ENCODE measurements around the gene TYSND1. TPM values are rescaled to one million over a fixed set of nuclear protein-coding genes. Genes with fewer than 3 reads are reported as not detected.

Gene TYSND1
- total and polyA plus RNA-seq, 2 of the 13 experiments (the other 11 are each of a cell fraction or from before 2014, with no cell fraction given) = 3.3 to 8.9 TPM

DNA sequence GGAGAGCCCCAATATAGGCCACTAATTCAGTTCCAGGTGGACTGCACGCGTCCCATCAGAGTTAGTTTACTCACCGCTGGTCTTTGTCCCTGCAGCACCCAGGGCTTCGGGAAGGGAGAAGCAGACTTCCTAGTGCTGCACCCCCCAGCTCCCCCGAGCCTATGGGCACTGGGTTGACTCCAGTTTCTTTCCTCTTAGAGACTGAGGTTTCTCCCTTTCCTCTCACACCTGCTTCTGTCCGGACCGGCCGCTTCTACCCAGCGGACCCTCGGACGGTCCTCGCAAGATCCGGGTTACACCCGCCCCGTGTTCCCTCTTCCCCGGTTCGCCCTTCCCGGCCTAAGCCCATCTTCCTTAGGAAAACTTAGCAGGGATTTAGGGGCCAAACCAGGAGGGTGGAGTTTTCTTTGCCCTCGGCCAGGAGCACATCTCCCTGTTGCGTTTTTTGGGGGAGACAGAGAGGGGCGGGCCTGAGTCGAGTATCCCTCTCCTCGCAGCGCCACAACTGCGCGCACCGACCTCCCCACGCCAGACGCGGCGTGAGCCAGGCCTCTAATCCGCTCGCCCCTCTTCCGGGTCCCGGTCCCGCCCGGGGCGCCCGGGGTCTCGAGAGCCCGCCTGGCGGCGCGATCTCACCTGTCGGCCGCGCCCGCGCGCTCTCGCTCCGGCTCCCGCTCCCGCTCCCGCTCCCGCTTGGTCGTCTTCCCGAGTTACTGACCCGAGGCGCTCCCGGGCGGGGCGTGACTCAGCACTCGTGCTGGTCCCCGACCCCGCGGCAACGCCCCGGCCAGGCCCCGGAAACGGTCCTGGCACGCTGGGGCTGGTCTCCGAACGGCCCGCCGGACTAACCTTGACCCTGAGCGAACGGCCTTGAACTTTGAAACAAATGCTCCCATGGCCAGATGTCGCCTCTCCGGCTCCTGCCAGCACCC is 14.1 kb downstream of the TYSND1 start, which contains the start of gene AIFM2 (continued):
- no peak for TF ChIP-seq ZBTB49 (CRISPR knock-in tag; IDR thresholded peaks at IDR 0.05; ENCODE audit: borderline replicate concordance)
- TF ChIP-seq SP140L (CRISPR knock-in tag; IDR thresholded peaks at IDR 0.05; ENCODE audit: borderline replicate concordance) = no peak
- TF ChIP-seq, protein P1, sequence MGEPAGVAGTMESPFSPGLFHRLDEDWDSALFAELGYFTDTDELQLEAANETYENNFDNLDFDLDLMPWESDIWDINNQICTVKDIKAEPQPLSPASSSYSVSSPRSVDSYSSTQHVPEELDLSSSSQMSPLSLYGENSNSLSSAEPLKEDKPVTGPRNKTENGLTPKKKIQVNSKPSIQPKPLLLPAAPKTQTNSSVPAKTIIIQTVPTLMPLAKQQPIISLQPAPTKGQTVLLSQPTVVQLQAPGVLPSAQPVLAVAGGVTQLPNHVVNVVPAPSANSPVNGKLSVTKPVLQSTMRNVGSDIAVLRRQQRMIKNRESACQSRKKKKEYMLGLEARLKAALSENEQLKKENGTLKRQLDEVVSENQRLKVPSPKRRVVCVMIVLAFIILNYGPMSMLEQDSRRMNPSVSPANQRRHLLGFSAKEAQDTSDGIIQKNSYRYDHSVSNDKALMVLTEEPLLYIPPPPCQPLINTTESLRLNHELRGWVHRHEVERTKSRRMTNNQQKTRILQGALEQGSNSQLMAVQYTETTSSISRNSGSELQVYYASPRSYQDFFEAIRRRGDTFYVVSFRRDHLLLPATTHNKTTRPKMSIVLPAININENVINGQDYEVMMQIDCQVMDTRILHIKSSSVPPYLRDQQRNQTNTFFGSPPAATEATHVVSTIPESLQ (CRISPR knock-in tag; conservative IDR thresholded peaks at IDR 0.05) = no peak
- no peak for TF ChIP-seq TOE1 (CRISPR knock-in tag; IDR thresholded peaks at IDR 0.05)
- TF ChIP-seq ZNF24 (IDR thresholded peaks at IDR 0.05) = no peak
- no peak for TF ChIP-seq ZNF10 (CRISPR knock-in tag; IDR thresholded peaks at IDR 0.05; ENCODE audit: borderline replicate concordance, low read depth)
- no peak for TF ChIP-seq ZNF20 (CRISPR knock-in tag; IDR thresholded peaks at IDR 0.05)
- TF ChIP-seq, protein P2, sequence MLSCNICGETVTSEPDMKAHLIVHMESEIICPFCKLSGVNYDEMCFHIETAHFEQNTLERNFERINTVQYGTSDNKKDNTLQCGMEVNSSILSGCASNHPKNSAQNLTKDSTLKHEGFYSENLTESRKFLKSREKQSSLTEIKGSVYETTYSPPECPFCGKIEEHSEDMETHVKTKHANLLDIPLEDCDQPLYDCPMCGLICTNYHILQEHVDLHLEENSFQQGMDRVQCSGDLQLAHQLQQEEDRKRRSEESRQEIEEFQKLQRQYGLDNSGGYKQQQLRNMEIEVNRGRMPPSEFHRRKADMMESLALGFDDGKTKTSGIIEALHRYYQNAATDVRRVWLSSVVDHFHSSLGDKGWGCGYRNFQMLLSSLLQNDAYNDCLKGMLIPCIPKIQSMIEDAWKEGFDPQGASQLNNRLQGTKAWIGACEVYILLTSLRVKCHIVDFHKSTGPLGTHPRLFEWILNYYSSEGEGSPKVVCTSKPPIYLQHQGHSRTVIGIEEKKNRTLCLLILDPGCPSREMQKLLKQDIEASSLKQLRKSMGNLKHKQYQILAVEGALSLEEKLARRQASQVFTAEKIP (CRISPR knock-in tag; IDR thresholded peaks at IDR 0.05; ENCODE audit: borderline replicate concordance) = no peak
- no peak for TF ChIP-seq PAWR (CRISPR knock-in tag; IDR thresholded peaks at IDR 0.05; ENCODE audit: borderline replicate concordance)
- TF ChIP-seq KLF6 (CRISPR knock-in tag; IDR thresholded peaks at IDR 0.05) = peak; percentile 43; the same call in 1 of the 2 replicates
- no peak for TF ChIP-seq HINFP (CRISPR knock-in tag; IDR thresholded peaks at IDR 0.05; ENCODE audit: low read depth)
- peak; percentile 94 for TF ChIP-seq SPEN (CRISPR knock-in tag; IDR thresholded peaks at IDR 0.05; ENCODE audit: low read depth)
- TF ChIP-seq ZNF225 (CRISPR knock-in tag; IDR thresholded peaks at IDR 0.05) = no peak
- TF ChIP-seq ZMYM4 (CRISPR knock-in tag; IDR thresholded peaks at IDR 0.05) = peak; percentile 80
- no peak for TF ChIP-seq RORA (CRISPR knock-in tag; IDR thresholded peaks at IDR 0.05)
- peak; percentile 94 for TF ChIP-seq SALL1 (CRISPR knock-in tag; IDR thresholded peaks at IDR 0.05)
- peak; percentile 92 for TF ChIP-seq KDM2A (CRISPR knock-in tag; IDR thresholded peaks at IDR 0.05; ENCODE audit: borderline replicate concordance, low read depth)
- no peak for TF ChIP-seq LCORL (IDR thresholded peaks at IDR 0.05)
- peak; percentile 96 for TF ChIP-seq LCORL (CRISPR knock-in tag; IDR thresholded peaks at IDR 0.05)
- TF ChIP-seq ZBTB38 (CRISPR knock-in tag; IDR thresholded peaks at IDR 0.05) = peak; percentile 87
- TF ChIP-seq ZNF556 (CRISPR knock-in tag; IDR thresholded peaks at IDR 0.05; ENCODE audit: borderline replicate concordance) = no peak; the same call in 1 of the 2 replicates
- TF ChIP-seq CAMTA2 (CRISPR knock-in tag; IDR thresholded peaks at IDR 0.05; ENCODE audit: borderline replicate concordance) = no peak; the same call in 1 of the 2 replicates

Data from HepG2 (cell line).